ENCODE measurements around the gene LRRN4.

The LRRN4 gene

DNA sequence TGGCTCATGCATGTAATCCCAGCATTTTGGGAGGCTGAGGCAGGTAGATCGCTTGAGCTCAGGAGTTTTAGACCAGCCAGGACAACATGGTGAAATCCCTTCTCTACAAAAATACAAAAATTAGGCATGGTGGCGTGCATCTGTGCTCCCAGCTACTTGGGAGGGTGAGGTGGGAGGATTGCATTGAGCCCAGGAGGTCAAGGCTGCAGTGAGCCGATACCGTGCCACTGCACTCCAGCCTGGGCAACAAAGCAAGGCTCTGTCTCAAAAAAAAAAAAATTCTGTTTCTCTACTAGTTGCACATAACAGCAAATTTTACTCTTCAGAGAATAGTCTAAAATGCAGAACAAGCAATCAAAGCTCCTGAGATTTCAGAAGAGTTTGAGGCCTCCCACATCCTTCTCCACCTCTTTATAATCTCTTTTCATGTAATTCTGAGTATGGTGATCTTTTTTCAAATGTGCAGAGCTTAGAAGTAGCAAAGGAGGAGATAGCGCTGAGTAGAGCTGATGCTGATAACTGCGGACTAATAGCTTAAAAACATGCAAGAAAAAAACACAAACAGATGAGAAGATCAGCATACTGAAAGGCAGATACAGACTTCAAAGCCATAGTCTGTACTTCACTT is 23.3 kb downstream of the LRRN4 start:
- no peak for DNase-seq

GRCh38 chr20:6029538-6029937 is 24.3 kb downstream of the LRRN4 start:
- no peak for DNase-seq

- no peak for DNase-seq
Measured at GRCh38 chr20:6028818-6029217, 25.0 kb downstream of the LRRN4 start.

- no peak for DNase-seq
Measured at GRCh38 chr20:6026051-6026450, 27.8 kb downstream of the LRRN4 start.

DNA sequence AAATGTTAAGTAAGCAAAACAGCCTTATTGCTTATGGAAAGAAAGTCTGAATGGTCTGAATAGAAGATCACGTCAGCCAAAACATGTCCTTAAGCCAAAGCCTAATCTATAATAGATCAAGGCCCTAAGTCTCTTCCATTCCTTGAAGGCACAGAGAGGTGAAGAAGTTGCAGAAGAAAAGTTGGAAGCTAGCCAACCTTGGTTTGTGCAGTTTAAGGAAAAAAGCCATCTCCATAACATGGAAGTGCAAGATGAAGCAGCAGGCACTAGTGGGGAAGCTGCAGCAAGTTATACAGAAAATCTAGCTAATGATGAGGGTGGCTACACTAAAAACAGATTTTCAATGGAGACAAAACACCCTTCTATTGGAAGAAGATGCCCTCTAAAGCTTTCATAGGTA is 29.1 kb downstream of the LRRN4 start:
- DNase-seq: no peak

GRCh38 chr20:6017880-6018279 is 36.0 kb downstream of the LRRN4 start:
- no peak for DNase-seq

DNA sequence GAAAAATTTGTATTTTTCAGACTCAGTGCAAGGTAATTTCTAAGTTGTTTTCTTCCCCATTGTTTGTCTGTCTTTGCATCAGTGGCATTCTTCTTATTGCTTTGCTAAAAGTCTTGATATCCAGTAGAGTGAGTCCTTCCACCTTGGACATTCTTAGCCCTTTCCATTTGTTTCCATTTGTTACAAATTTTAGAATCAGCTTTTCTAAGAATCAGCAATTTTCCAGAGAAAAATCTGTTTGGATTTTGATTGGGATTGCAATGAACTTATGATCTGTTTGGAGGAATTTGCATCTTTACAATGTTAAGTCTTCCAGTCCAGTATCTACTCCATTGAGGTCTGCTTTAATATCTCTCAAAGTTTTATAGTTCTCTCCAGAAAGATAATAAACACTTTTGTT is 36.4 kb downstream of the LRRN4 start:
- no peak for DNase-seq

GRCh38 chr20:6014957-6015356 is 38.9 kb downstream of the LRRN4 start:
- DNase-seq: no peak

DNA sequence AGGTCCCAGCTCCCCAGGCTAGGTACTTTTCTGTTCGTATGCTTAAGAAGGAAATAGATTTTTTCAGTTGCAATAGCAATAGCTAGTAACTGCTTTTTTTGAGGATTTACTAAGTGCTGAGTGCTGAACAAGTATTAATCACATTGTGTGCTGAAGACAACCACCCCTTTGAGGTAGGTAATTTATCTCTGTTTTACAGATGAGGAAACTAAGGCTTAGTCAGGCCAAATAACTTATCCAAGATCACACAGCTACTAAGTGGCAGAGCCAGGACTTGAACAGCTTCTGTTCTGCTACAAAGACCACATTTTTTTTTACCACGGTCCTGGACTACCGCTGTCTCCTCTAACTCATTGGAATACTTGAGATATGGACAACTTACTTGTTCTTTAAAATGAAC is 39.8 kb downstream of the LRRN4 start:
- no peak for DNase-seq

GRCh38 chr20:6012179-6012578 is 41.7 kb downstream of the LRRN4 start:
- DNase-seq: no peak

DNA sequence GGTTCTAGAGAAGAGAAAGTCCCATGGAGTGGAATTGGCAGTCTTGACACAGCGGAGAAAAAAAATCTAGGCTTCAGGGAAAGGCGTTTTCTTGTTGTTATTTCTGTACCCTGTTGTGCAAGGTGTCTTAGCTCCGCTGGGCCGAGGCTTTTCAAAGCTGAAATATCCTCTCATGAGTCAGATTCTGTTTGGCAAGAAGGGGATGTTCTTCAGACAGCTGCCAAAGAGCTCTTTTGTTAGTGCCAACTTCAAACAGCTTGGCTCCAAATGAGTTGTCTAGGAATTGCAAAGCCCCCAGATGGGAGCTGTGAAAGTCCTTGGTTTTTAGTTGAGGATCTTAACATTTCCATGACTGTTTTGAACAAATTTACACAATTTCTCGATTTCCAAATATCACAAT is 45.6 kb downstream of the LRRN4 start:
- peak; percentile 10 for DNase-seq

GRCh38 chr20:6007529-6008103 is 46.2 kb downstream of the LRRN4 start:
- DNase-seq: no peak

- DNase-seq: no peak
Measured at GRCh38 chr20:6007094-6007528, 46.7 kb downstream of the LRRN4 start.

DNA sequence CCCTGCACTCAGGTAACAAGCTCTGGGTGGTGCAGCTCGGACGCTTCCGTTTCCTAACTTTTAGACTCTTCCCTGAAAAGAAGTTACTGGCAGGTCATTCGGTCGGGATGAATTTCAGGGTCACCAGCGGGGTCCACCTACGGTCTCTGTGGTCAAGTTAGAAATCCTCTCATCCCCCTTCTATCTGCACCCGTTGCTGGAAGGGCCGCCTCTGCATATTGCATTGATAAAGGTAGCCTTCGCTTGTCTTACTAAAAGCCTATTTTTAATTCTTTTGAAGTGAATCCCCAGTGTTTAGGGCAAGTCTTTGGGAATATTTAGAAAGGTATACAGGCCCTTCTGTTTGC is 47.3 kb downstream of the LRRN4 start:
- DNase-seq: no peak

DNA sequence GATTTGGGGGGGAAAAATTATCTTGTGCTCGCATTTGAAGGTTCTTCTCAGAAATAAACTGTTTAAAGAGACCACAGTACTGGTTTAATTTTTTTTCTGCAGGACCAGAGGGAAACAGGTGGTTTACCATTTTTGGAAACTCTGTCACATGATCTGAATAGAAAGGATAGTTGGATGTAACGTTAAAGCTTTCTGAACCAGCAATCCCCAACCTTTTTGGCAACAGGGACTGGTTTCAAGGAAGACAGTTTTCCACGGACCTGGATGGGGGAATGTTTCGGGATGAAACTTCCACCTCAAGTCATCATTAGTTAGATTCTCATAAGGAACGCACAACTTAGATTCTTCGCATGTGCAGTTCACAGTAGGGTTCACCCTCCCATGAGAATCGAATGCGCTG is 53.0 kb downstream of the LRRN4 start:
- DNase-seq: no peak

- DNase-seq: no peak
Measured at GRCh38 chr20:5999783-6000182, 54.1 kb downstream of the LRRN4 start.

GRCh38 chr20:5996765-5997164 is 57.1 kb downstream of the LRRN4 start:
- no peak for DNase-seq

- no peak for DNase-seq
Measured at GRCh38 chr20:5991623-5992441, 62.0 kb downstream of the LRRN4 start.

- DNase-seq: no peak
Measured at GRCh38 chr20:5990946-5991345, 62.9 kb downstream of the LRRN4 start.

All from KG1 (cell line).